ENCODE results near the gene GALNS. TPM values are rescaled to one million over a fixed set of nuclear protein-coding genes. Genes with fewer than 3 reads are reported as not detected.

GALNS gene
- total RNA-seq, 1 experiment from 2014 or later, result 29.5 TPM

DNA sequence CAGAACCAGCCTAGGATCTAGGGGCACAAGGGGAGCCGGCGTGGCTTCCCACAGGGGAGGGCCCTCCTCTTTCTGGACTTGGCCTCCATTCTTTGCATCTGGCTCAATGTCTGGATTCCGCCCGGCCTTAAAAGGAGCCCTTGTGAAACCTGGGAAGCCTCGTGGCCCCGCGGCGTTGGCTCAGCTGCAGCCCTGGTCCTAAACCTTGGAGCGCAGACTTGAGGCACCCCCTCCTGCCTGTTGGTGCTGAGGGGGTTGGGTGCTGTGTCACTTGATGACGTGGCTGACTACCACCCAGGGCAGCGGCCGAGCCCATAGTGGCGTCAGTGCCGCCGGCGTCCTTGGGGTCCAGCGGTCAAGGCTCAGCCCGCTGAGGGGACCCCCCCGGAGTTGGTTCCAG is 4.6 kb upstream of the GALNS start:
- POLR2A ChIA-PET, result no interaction called here
- CTCF ChIA-PET, result no interaction called here
- H3K9me3 Mint-ChIP-seq, result no peaks in the 10 kb centered on the region
- peaks cover 7% of the 10 kb centered on the region for H3K4me1 Mint-ChIP-seq
- H3K27me3 Mint-ChIP-seq (ENCODE audit: low read depth), result no peaks in the 10 kb centered on the region
- DNase-seq (ENCODE audit: low spot score) (no peak), ATAC-seq (no peak)
- H3K27ac Mint-ChIP-seq, result no peak overlapping the region
- peaks cover 27% of the 10 kb centered on the region for H3K36me3 Mint-ChIP-seq
- H3K4me3 Mint-ChIP-seq, result no peak overlapping the region
- TF ChIP-seq CBFB (CRISPR knock-in tag; IDR thresholded peaks at IDR 0.05; ENCODE audit: low read depth), result no peak
- TF ChIP-seq EMX1 (CRISPR knock-in tag; IDR thresholded peaks at IDR 0.05), result no peak
- TF ChIP-seq SMAD4 (CRISPR knock-in tag; IDR thresholded peaks at IDR 0.05), result no peak
- TF ChIP-seq GRHL2 (CRISPR knock-in tag; IDR thresholded peaks at IDR 0.05; ENCODE audit: insufficient replicate concordance, severe bottlenecking), result no peak
- TF ChIP-seq, protein P1, sequence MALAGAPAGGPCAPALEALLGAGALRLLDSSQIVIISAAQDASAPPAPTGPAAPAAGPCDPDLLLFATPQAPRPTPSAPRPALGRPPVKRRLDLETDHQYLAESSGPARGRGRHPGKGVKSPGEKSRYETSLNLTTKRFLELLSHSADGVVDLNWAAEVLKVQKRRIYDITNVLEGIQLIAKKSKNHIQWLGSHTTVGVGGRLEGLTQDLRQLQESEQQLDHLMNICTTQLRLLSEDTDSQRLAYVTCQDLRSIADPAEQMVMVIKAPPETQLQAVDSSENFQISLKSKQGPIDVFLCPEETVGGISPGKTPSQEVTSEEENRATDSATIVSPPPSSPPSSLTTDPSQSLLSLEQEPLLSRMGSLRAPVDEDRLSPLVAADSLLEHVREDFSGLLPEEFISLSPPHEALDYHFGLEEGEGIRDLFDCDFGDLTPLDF (CRISPR knock-in tag; IDR thresholded peaks at IDR 0.05), result no peak
- TF ChIP-seq NR1H2 (CRISPR knock-in tag; IDR thresholded peaks at IDR 0.05), result no peak
- no peak for TF ChIP-seq ZBTB43 (CRISPR knock-in tag; IDR thresholded peaks at IDR 0.05)
- TF ChIP-seq ZBTB21 (CRISPR knock-in tag; IDR thresholded peaks at IDR 0.05; ENCODE audit: borderline replicate concordance), result no peak
- TF ChIP-seq, protein P2, sequence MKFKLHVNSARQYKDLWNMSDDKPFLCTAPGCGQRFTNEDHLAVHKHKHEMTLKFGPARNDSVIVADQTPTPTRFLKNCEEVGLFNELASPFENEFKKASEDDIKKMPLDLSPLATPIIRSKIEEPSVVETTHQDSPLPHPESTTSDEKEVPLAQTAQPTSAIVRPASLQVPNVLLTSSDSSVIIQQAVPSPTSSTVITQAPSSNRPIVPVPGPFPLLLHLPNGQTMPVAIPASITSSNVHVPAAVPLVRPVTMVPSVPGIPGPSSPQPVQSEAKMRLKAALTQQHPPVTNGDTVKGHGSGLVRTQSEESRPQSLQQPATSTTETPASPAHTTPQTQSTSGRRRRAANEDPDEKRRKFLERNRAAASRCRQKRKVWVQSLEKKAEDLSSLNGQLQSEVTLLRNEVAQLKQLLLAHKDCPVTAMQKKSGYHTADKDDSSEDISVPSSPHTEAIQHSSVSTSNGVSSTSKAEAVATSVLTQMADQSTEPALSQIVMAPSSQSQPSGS (CRISPR knock-in tag; IDR thresholded peaks at IDR 0.05; ENCODE audit: borderline replicate concordance, low read depth), result no peak

GRCh38 chr16:88859381-88860091 is 2.8 kb upstream of the GALNS start:
- TF ChIP-seq ZNF263 (CRISPR knock-in tag; IDR thresholded peaks at IDR 0.05; ENCODE audit: low read depth) (no peak), ZNF219 (CRISPR knock-in tag; IDR thresholded peaks at IDR 0.05; ENCODE audit: borderline replicate concordance) (no peak), ARID4B (CRISPR knock-in tag; IDR thresholded peaks at IDR 0.05; ENCODE audit: borderline replicate concordance) (no peak), STAT6 (CRISPR knock-in tag; conservative IDR thresholded peaks at IDR 0.05; ENCODE audit: low read depth) (no peak), ZBTB21 (CRISPR knock-in tag; IDR thresholded peaks at IDR 0.05; ENCODE audit: borderline replicate concordance) (no peak), ZNF532 (CRISPR knock-in tag; IDR thresholded peaks at IDR 0.05; ENCODE audit: borderline replicate concordance) (no peak), MXD4 (CRISPR knock-in tag; IDR thresholded peaks at IDR 0.05; ENCODE audit: borderline replicate concordance) (no peak), NR2C2 (CRISPR knock-in tag; IDR thresholded peaks at IDR 0.05) (no peak), RELA (CRISPR knock-in tag; IDR thresholded peaks at IDR 0.05; ENCODE audit: borderline replicate concordance) (no peak), ZNF232 (CRISPR knock-in tag; IDR thresholded peaks at IDR 0.05) (no peak)
- ChIA-PET POLR2A (no interaction called here), CTCF (interaction anchor here (2.9 kb wide), 1 partner anchor 43 kb away, joined by 22 read pairs; no protein-coding TSS in a partner anchor)
- no peak overlapping the region for H3K27ac Mint-ChIP-seq
- ATAC-seq (no peak), DNase-seq (ENCODE audit: low spot score) (no peak)
- no peaks in the 10 kb centered on the region for H3K27me3 Mint-ChIP-seq (ENCODE audit: low read depth)
- peaks cover 20% of the 10 kb centered on the region for H3K4me1 Mint-ChIP-seq
- H3K4me3 Mint-ChIP-seq, result no peak overlapping the region
- peaks cover 27% of the 10 kb centered on the region for H3K36me3 Mint-ChIP-seq
- no peaks in the 10 kb centered on the region for H3K9me3 Mint-ChIP-seq
